ENCODE measurements around the gene SNX17. TPM values are rescaled to one million over a fixed set of nuclear protein-coding genes. Genes with fewer than 3 reads are reported as not detected.

Gene SNX17
- total and polyA plus RNA-seq, 2 of the 13 experiments (the other 11 are each of a cell fraction or from before 2014, with no cell fraction given) = 75.0 to 109 TPM

GRCh38 chr2:27356382-27357181 is 13.8 kb upstream of the SNX17 start, which contains the start of gene GTF3C2 (continued):
- TF ChIP-seq ZNF775 (CRISPR knock-in tag; IDR thresholded peaks at IDR 0.05; ENCODE audit: borderline replicate concordance) = no peak
- peak; percentile 25 for TF ChIP-seq KAT7 (CRISPR knock-in tag; IDR thresholded peaks at IDR 0.05; ENCODE audit: borderline replicate concordance)
- peak; percentile 51; the same call in 1 of the 2 replicates for TF ChIP-seq ZNF30 (CRISPR knock-in tag; IDR thresholded peaks at IDR 0.05)
- peak; percentile 96 for TF ChIP-seq FOXK2 (IDR thresholded peaks at IDR 0.05)
- no peak for TF ChIP-seq FUBP1 (CRISPR knock-in tag; IDR thresholded peaks at IDR 0.05; ENCODE audit: borderline replicate concordance)
- no peak for TF ChIP-seq ZMAT5 (CRISPR knock-in tag; IDR thresholded peaks at IDR 0.05; ENCODE audit: borderline replicate concordance, low read depth)
- TF ChIP-seq ZNF275 (CRISPR knock-in tag; IDR thresholded peaks at IDR 0.05; ENCODE audit: borderline replicate concordance) = peak; percentile 74; the same call in 1 of the 2 replicates
- TF ChIP-seq PCBP2 (optimal IDR thresholded peaks at IDR 0.05; ENCODE audit: low read depth, low read length, poor library complexity, severe bottlenecking) = no peak
- TF ChIP-seq CERS6 (CRISPR knock-in tag; IDR thresholded peaks at IDR 0.05) = no peak
- no peak; the same call in 1 of the 2 replicates for TF ChIP-seq DR1 (CRISPR knock-in tag; IDR thresholded peaks at IDR 0.05)
- no peak for TF ChIP-seq MLLT10 (CRISPR knock-in tag; IDR thresholded peaks at IDR 0.05)
- TF ChIP-seq MLXIP (CRISPR knock-in tag; IDR thresholded peaks at IDR 0.05; ENCODE audit: borderline replicate concordance) = peak; percentile 71; the same call in 1 of the 2 replicates
- peak; percentile 91 for TF ChIP-seq ZNF205 (CRISPR knock-in tag; IDR thresholded peaks at IDR 0.05)
- TF ChIP-seq POGZ (CRISPR knock-in tag; IDR thresholded peaks at IDR 0.05) = peak; percentile 71; the same call in 1 of the 2 replicates
- TF ChIP-seq SKIL (CRISPR knock-in tag; IDR thresholded peaks at IDR 0.05; ENCODE audit: borderline replicate concordance) = peak; percentile 51
- peak; percentile 91 for TF ChIP-seq ZSCAN31 (CRISPR knock-in tag; IDR thresholded peaks at IDR 0.05; ENCODE audit: low read depth)
- no peak; the same call in 1 of the 2 replicates for TF ChIP-seq ZNF292 (CRISPR knock-in tag; IDR thresholded peaks at IDR 0.05; ENCODE audit: borderline replicate concordance, low read depth)

Measured in HepG2 (cell line).